HG02759 (cell line): ENCODE measurements around the gene TBC1D32.
"Not testable (repeated sequence)": the region's sequence is repeated elsewhere in the genome, so short reads cannot be mapped to it uniquely, and the experiment has no call there.

Source experiments
- ATAC-seq: cut with Tn5 transposase; IDR thresholded peaks from one replicate; pipeline ENCODE4 v1.9.1; 2021; ENCODE audit warnings: mild to moderate bottlenecking, moderate library complexity; ENCODE audit not compliant: unreplicated experiment

TBC1D32 gene

GRCh38 chr6:121334299-121335086 is at the start of gene TBC1D32:
TSS of gene TBC1D32 (minus strand) at chr6:121334480. CDS start at chr6:121334430, 50 bp downstream.
- ATAC-seq = peak; percentile 94

- no peak for ATAC-seq
These were observed 49.2 kb upstream of the TBC1D32 start for GRCh38 chr6:121383478-121383877.

- no peak for ATAC-seq
These were observed 48.3 kb upstream of the TBC1D32 start for GRCh38 chr6:121382467-121383121.

GRCh38 chr6:121376411-121376810 is 42.1 kb upstream of the TBC1D32 start:
- no peak for ATAC-seq

- not testable (repeated sequence) for ATAC-seq
These were observed 39.9 kb upstream of the TBC1D32 start for GRCh38 chr6:121374219-121374618.

GRCh38 chr6:121365536-121366521 is 31.5 kb upstream of the TBC1D32 start:
- no peak for ATAC-seq

- no peak for ATAC-seq
These were observed 22.3 kb upstream of the TBC1D32 start for GRCh38 chr6:121356575-121356974.

- ATAC-seq = no peak
These were observed 20.5 kb upstream of the TBC1D32 start for GRCh38 chr6:121354764-121355163.

- ATAC-seq = no peak
These were observed 18.7 kb upstream of the TBC1D32 start for GRCh38 chr6:121352941-121353340.

GRCh38 chr6:121351916-121352315 is 17.6 kb upstream of the TBC1D32 start:
- ATAC-seq = no peak

GRCh38 chr6:121349596-121349995 is 15.3 kb upstream of the TBC1D32 start:
- no peak for ATAC-seq

- ATAC-seq = no peak
These were observed 13.2 kb upstream of the TBC1D32 start for GRCh38 chr6:121347484-121347883.

GRCh38 chr6:121344539-121344938 is 10.3 kb upstream of the TBC1D32 start:
- ATAC-seq = no peak

GRCh38 chr6:121339639-121340226 is 5.5 kb upstream of the TBC1D32 start:
- ATAC-seq = no peak

- ATAC-seq = no peak
These were observed 4.7 kb upstream of the TBC1D32 start for GRCh38 chr6:121338956-121339355.

- ATAC-seq = no peak
These were observed 4.1 kb upstream of the TBC1D32 start for GRCh38 chr6:121338366-121338765.

GRCh38 chr6:121335087-121336008 is 1.1 kb upstream of the TBC1D32 start:
- ATAC-seq = no peak

GRCh38 chr6:121333694-121334093 is 586 bp downstream of the TBC1D32 start:
- ATAC-seq = not testable (repeated sequence)

- no peak for ATAC-seq
These were observed 1.1 kb downstream of the TBC1D32 start for GRCh38 chr6:121333196-121333595.

GRCh38 chr6:121330516-121330915 is 3.8 kb downstream of the TBC1D32 start:
- no peak for ATAC-seq
